HG03342 (cell line): ENCODE measurements around the gene POLR3GL.

ENCODE experiments used
- ATAC-seq: cut with Tn5 transposase; IDR thresholded peaks from one replicate; pipeline ENCODE4 v1.9.1; 2021; ENCODE audit warnings: mild to moderate bottlenecking, moderate library complexity; ENCODE audit not compliant: unreplicated experiment

Gene POLR3GL

GRCh38 chr1:145991735-145992412, 27.4 kb downstream of the POLR3GL start:
- ATAC-seq, result no peak

GRCh38 chr1:145992502-145992936, 28.0 kb downstream of the POLR3GL start:
- ATAC-seq, result no peak

- no peak for ATAC-seq
Observed at GRCh38 chr1:145992958-145993617, 28.6 kb downstream of the POLR3GL start.

GRCh38 chr1:145993618-145994390, 29.3 kb downstream of the POLR3GL start:
- ATAC-seq, result no peak

- no peak for ATAC-seq
Observed at GRCh38 chr1:145994391-145995120, 30.1 kb downstream of the POLR3GL start.

DNA sequence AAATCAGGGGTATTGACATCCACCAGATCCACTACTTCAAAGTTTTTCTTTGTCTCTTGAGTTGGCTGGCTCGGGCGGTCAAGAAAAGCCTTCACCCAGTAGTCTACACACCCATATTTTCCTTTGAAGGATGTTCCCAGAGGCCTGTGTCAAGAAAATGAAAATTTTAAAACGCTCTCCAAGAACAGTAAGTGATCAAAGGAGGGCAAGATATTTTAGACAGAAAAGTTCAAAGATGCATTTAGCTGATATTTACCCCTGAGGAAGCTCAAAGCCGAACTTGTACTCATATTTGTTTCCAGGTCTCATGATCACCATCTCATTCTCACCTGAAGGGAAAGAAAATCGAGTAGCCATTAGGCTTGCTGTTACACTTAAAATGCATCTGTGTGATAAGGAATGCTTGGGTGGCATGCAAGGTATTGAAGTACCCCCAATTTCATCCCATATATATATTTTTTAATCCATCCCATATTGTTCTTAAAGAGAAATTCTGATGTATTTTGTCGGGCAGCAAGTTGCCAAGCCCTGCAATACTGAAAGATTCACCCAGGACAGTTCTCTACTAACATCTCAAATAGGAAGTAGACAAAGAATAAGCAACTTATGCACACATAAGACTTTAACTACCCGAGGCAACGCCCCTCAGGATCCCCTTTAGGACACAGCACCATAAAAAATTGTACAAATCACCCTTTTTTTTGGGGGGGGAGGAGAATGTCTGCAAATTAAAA, 30.8 kb downstream of the POLR3GL start:
- no peak for ATAC-seq

DNA sequence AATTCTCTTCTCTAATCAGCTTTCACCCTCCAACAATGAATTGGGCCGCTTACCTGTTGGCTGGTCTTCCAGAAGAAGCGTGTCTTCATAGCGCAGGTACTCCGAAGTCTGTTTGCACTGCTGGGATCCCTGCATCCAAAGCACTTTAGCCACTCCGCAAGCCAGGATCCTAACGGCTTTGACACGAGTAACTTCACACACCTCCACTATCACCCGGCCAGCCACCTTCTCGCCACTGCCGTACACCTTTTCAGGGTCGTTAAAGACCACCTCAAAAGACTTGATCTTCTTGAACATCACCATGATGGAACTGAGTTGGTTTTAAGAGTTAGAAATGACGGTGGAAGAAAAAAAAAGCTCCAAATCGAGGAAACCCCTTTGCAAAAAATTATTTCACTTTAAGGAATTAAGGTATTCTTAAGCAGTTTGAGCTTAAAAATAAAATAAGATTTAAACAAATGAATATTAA, 31.5 kb downstream of the POLR3GL start:
- ATAC-seq, result no peak

DNA sequence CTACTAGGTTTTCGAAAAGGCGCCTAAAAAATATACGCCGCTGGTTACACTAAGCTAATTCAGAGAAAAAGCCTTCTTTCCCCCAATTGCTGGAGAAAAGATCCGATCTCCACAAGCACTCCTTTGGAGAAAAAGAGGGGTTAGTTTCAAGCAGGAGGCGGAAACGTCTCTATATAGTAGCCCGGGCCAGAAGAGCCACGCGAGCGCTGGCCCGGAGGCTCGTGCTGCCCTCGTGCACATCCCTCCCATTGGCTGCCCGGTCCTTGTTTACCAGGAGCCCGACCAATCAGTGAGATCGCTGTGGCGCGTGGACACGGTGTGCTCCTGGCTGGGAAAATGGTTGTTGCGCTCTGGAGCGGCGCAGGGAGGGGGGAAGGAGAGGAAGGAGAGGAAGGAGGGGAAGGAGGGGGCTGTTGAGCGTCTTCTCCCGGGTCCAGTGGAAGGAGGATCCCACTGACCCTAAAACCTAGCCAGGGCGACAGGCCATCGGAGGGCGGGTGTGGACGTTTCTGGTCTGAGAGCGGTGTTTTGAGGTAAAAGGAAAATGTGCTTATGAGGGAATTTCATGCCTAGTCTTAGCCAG, 32.0 kb downstream of the POLR3GL start, which contains the start of gene TXNIP:
Gene TXNIP (minus strand): TSS at position 147 of the 583 bp plus-strand sequence. CDS start 313 bp downstream, outside the sequence.
- peak; percentile 88 for ATAC-seq

DNA sequence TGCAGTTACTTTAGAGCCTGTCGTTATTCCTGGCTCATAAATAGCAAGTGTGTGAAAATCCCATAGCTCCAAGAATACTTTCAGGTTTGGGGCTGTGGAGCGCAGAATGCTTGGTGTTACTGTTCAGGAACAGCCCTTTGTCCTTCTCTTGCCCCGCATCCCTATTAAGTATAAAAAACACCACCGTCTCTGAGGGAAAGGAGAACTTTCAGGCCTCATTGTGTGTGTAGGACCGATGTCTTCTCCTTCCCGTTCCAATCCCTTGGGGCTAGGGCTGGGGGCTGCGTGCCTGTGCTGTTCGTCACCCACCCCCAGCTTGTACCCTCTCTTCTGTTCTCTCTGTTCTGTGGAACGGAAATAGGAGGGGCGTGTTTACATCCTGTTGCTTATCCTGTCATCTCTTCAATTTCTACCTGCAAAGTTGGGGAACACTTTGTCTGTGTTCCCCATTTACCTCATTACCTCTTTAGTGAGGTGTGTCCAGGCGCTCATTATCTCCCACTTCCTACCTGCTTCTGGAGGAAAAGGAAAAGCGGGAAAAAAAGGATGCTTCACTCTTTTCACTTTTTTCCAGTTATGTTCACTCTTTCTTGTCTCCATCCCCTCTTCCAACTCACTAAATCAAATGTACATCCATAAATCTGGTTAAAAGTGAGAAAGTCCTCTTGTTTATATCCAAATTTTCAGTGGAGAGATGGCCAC, 32.7 kb downstream of the POLR3GL start:
- peak; percentile 7 for ATAC-seq

DNA sequence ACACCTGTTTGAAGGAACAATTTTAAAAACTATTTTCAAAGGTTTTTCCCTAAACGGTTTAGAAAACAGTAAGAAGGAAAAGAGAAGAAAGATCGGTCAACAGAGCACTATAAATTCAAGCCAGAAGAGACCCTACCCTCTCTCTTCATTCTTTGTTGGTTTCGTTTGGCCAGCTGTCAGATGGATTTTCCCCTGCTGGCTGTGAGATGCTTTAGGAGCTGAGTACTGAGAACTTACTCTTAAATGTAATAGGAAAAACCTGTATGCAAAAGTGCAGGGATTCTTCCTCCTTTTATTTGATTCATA, 33.2 kb downstream of the POLR3GL start:
- ATAC-seq, result no peak

DNA sequence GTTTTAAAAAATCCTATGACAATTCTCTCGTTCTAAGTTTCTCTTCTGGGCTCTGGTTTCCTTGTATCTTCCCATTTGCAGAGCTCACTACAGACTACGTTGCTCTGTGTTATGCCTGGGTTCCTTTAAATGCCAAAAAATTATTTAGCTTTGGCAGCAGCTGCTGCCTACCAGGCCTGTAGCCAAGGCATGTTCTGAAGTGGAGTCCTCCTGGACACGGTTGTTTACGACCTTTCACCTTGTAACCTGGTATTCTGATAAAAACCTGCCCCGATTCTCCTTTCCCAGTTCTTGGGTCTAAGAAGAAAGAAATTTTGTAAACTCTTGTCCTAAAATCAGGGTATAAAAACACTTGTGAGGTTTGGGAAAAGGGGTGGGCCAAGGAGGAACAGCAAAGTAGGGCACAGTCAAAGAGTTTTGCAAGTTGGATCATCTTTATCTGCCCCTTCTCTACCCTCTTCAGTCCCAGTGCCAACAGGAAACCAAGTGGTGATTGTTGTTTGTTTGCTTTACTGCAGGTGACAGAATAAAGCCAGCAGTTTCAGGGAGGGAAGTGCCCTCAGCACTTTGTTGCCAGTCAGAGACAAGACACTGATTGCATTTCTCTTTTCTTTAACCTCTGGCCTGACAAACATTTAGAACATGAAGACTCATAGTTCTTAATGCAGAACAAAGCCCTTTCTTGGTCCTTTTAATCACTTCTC, 35.0 kb downstream of the POLR3GL start:
- ATAC-seq, result no peak

DNA sequence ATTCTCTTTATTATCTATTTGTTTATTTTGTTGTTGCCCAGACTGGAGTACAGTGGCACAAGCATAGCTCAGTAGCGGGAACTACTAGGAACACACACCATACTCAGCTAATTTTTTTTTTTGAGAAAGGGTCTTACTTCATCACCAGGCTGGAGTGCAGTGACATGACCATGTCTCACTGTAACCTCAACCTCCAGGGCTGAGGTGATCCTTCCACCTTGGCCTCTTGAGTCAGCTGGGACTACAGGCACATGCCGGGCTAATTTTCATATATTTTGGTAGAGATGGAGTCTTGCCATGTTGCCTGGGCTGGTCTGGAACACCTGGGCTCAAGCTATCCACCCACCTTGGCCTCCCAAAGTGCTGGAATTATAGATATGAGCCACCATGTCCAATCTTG, 37.2 kb downstream of the POLR3GL start:
- no peak for ATAC-seq

DNA sequence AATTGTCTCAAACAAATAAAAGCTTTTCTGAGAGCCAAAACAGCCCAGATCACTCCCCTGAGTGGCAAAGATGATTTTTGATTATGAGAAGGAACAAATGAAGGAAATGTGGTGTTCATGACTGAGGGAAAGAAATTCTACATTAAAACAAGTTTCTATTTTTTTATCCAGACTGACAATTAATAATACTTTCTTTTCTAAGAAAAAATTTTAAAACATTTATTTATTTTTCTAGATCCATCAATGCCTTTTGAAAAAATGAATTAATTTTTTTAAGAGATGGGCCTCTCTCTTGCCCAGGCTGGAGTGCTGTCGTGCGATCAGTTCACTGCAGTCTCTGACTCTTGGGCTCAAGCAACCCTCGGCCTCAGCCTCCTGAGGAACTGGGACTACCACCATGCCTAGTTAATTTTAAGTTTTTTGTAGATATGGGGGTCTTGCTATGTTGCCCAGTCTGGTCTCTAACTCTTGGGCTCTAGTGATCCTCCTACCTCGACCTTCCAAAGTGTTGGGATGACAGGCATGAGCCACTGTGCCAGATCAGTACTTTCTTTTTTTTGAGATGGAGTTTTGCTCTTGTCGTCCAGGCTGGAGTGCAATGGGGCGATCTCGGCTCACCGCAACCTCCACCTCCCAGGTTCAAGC, 43.1 kb downstream of the POLR3GL start:
- no peak for ATAC-seq

GRCh38 chr1:146010126-146010738, 45.7 kb downstream of the POLR3GL start:
- ATAC-seq, result no peak

DNA sequence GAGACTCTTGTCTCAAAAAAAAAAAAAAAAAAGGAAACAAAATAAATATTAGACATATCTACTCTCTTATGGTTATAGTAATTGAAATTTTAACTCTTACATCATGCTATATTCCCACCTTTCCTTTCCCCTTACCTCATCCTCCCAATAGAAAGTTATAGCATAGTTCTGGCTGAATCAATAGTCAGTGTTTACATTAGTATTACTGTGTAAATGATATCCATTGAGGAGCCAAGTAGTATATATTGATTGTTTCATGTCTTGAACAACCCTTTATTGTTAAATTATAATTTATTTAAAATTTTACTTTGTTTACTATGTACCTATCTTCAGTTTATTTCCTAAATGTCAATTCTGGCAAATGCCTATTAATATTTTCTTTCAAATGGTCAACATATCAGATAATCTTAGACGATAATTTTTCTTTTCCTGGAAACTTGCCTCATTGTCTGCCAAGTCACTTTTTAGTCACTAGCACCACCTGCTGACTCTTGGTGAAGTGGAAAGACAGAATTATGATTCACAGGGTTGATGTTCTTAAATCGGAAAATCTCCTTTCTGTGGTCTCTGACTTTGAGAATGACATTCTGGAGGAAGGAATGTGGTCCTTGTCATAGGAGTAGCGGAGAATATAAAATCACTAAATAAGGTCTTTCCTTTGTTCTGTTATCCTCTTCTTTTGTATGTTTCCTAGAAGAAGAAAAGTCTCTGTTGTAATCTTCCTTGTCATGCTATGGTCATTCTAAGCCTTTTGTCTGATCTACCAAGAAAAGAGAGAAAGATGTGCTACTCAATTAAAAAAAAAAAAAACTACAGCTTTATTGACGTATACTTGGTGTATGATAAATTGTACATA, 48.4 kb downstream of the POLR3GL start:
- no peak for ATAC-seq

DNA sequence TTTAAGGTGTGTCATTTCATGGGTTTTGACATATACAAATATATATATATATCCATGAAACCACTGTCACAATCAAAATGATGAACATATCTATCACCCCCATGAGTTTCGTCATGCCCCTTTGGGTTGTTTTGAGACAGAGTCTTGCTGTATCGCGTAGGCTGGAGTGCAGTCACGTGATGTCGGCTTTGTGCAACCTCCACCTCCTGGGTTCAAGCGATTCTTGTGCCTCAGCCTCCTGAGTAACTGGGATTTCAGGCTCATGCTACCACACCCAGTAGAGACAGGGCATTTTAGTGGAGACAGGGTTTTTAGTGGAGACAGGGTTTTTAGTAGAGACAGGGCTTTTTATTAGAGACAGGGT, 49.1 kb downstream of the POLR3GL start:
- no peak for ATAC-seq

DNA sequence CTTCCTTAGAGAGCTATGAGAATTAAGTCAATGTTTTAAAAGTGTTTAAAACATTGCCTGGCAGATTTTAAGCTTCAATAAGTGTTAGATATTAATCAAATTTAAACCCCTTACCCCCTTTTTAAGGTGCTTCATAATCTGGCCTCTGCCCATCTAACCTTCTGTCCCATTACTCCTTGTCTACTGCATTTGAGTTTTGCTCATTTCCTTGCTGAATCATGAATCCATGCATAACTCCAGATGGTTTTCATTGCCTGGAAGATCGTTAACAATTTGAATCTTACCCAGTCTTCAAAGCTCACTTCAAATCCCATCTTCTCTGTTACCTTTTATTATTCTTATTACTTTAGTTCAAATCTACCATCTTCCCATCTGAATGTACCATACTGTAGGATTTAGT, 52.4 kb downstream of the POLR3GL start:
- no peak for ATAC-seq
